Measurements from ENCODE around the gene INTS11. TPM values are rescaled to one million over a fixed set of nuclear protein-coding genes. Genes with fewer than 3 reads are reported as not detected.

Gene INTS11
- total RNA-seq, 3 donors from 2014 or later (not counting 1 experiment from before 2014, with no cell fraction given), result 150 to 189 (median 181) TPM

GRCh38 chr1:1336931-1337792 lies 12.7 kb upstream of the INTS11 start:
- Mint-ChIP-seq H3K4me1 (no peaks in the 10 kb centered on the region), H3K27ac (no peak overlapping the region), H3K27me3 (ENCODE audit: low read depth in 2 of 2) (no peaks in the 10 kb centered on the region), H3K9me3 (no peaks in the 10 kb centered on the region), H3K4me3 (no peak overlapping the region), H3K36me3 (no peaks in the 10 kb centered on the region)
- H3K27me3 ChIP-seq (ENCODE audit: control insufficient read depth, insufficient read depth, low read length), result no peaks in the 10 kb centered on the region
- H3K4me1 ChIP-seq (ENCODE audit: control insufficient read depth, insufficient read depth, low read length), result no peaks in the 10 kb centered on the region
- no peak for ATAC-seq
- peaks cover 2% of the 10 kb centered on the region for H3K36me3 ChIP-seq (ENCODE audit: control insufficient read depth, insufficient read depth, low read length)
- no peak for TF ChIP-seq CTCF (IDR thresholded peaks at IDR 0.05)
- WGBS (ENCODE audit: insufficient coverage), result 96% methylated on average over 32 of the region's 32 CpGs
- H3K4me3 ChIP-seq (ENCODE audit: low read length), result no peak overlapping the region
- H3K27ac ChIP-seq (ENCODE audit: low read length), result no peak overlapping the region
- no peaks in the 10 kb centered on the region for H3K9me3 ChIP-seq (ENCODE audit: control insufficient read depth, insufficient read depth, low read length)
- intact Hi-C loops (cut with micrococcal nuclease), result no loop called here
- DNase-seq, result no peak

- no peaks in the 10 kb centered on the region for H3K9me3 ChIP-seq (ENCODE audit: control insufficient read depth, insufficient read depth, low read length)
- H3K27ac ChIP-seq (ENCODE audit: low read length), result no peak overlapping the region
- DNase-seq, result no peak
- TF ChIP-seq CTCF (IDR thresholded peaks at IDR 0.05), result no peak
- no peaks in the 10 kb centered on the region for H3K4me1 ChIP-seq (ENCODE audit: control insufficient read depth, insufficient read depth, low read length)
- Mint-ChIP-seq H3K4me3 (no peak overlapping the region), H3K27ac (no peak overlapping the region), H3K27me3 (ENCODE audit: low read depth in 2 of 2) (no peaks in the 10 kb centered on the region), H3K4me1 (no peaks in the 10 kb centered on the region), H3K36me3 (no peaks in the 10 kb centered on the region), H3K9me3 (no peaks in the 10 kb centered on the region)
- ATAC-seq, result no peak
- H3K36me3 ChIP-seq (ENCODE audit: control insufficient read depth, insufficient read depth, low read length), result peaks cover 2% of the 10 kb centered on the region
- intact Hi-C loops (cut with micrococcal nuclease), result no loop called here
- H3K4me3 ChIP-seq (ENCODE audit: low read length), result no peak overlapping the region
- 97% methylated on average over 26 of the region's 26 CpGs for WGBS (ENCODE audit: insufficient coverage)
- H3K27me3 ChIP-seq (ENCODE audit: control insufficient read depth, insufficient read depth, low read length), result no peaks in the 10 kb centered on the region
Measured at GRCh38 chr1:1336446-1336845, 12.0 kb upstream of the INTS11 start.

GRCh38 chr1:1335792-1336248 lies 11.4 kb upstream of the INTS11 start:
- no peak overlapping the region for H3K27ac Mint-ChIP-seq
- H3K4me1 ChIP-seq (ENCODE audit: control insufficient read depth, insufficient read depth, low read length), result no peaks in the 10 kb centered on the region
- no peaks in the 10 kb centered on the region for H3K9me3 Mint-ChIP-seq
- H3K27ac ChIP-seq (ENCODE audit: low read length), result no peak overlapping the region
- no peaks in the 10 kb centered on the region for H3K36me3 Mint-ChIP-seq
- ATAC-seq (no peak), DNase-seq (no peak)
- no peak overlapping the region for H3K4me3 Mint-ChIP-seq
- no peak overlapping the region for H3K4me3 ChIP-seq (ENCODE audit: low read length)
- peaks cover 2% of the 10 kb centered on the region for H3K36me3 ChIP-seq (ENCODE audit: control insufficient read depth, insufficient read depth, low read length)
- no peak for TF ChIP-seq CTCF (IDR thresholded peaks at IDR 0.05)
- WGBS (ENCODE audit: insufficient coverage), result 93% methylated on average over 21 of the region's 21 CpGs
- intact Hi-C loops (cut with micrococcal nuclease), result no loop called here
- no peaks in the 10 kb centered on the region for H3K4me1 Mint-ChIP-seq
- no peaks in the 10 kb centered on the region for H3K27me3 ChIP-seq (ENCODE audit: control insufficient read depth, insufficient read depth, low read length)
- H3K27me3 Mint-ChIP-seq (ENCODE audit: low read depth in 2 of 2), result no peaks in the 10 kb centered on the region
- no peaks in the 10 kb centered on the region for H3K9me3 ChIP-seq (ENCODE audit: control insufficient read depth, insufficient read depth, low read length)
